HG03135 (cell line): ENCODE results near the gene SCAMP3.
A peak's percentile ranks its signal among the peaks of the same experiment; 100 is the strongest.
"Not testable (repeated sequence)": the region's sequence is repeated elsewhere in the genome, so short reads cannot be mapped to it uniquely, and the experiment has no call there.

Experiments used
- ATAC-seq: cut with Tn5 transposase; IDR thresholded peaks from one replicate; pipeline ENCODE4 v1.9.1; 2021; ENCODE audit warnings: mild to moderate bottlenecking, moderate library complexity; ENCODE audit not compliant: unreplicated experiment

The SCAMP3 gene

DNA sequence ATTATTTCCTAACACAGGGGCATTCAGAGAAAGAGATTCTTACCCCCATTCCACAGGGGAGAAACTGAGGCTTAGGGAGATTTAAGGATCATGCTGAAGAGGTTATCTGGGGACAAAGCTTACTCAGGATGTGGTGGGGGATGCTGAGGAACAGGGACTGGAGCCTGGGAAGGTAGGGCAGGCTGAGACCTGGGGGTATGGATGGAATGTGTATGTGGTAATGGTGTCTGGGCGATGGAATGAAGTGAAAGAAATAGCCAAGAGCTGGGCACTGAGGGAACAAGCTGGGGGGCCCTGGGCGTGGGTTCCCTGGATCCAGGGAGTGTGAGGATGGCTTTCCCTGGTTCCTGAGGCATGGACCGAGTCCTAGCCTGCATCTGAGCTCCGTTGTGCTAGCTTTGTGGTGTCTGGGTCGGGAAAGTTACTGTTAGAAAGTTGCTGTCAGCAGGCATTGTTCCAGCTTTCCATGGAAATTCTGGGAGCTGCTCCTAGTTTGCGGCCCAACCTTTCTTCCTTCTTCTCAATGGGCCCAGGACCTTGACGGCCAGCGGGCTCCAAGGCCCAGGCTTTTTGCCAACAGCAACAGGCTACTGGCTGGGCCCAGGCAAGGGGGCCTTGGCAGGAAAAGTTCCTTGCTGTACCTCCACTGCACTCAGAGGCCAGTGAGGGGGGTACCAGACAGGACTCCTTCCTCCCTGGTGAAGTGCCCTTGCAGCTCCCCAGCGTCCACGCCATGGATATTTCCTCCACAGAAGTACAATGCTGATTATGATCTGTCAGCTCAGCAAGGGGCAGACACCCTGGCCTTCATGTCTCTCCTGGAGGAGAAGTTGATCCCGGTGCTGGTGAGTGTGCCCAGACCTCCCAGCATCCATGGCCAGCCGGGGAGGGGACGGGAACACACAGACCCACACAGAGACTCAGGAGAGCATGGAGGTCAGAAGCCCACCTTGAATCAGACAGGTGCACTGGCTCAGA lies 29.9 kb downstream of the SCAMP3 start:
- not testable (repeated sequence) for ATAC-seq

DNA sequence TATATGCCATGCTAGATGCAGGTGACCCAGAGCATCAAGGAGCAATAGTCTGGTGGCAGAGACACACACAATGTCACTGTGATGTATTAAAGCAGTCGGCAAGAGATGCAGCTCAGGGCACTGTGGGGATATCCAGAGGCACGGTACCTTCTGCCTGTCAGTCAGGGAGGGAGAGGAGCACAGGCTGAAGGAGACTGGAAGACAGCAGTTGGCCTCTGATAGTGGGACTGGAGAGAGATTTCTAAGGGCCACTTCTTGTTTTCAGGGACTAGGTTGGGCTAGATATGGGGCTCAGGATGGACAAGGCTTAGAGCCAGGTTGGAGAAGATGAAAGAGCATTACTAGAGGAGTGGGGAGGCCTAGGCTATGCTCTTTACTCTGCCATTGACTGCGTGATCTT lies 30.9 kb downstream of the SCAMP3 start:
- ATAC-seq: not testable (repeated sequence)

DNA sequence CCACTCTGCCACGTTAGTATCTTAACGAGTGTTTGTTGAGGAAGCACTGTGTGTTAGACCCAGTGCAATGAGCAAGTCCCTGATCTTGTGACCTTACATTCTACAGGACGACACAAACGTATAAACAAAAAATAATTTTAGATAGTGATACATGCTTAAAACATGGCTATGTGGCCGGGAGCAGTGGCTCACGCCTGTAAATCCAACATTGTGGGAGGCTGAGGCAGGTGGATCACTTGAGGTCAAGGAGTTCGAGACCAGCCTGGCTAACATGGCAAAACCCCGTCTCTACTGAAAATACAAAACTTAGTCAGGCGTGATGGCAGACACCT lies 34.1 kb downstream of the SCAMP3 start:
- no peak for ATAC-seq

DNA sequence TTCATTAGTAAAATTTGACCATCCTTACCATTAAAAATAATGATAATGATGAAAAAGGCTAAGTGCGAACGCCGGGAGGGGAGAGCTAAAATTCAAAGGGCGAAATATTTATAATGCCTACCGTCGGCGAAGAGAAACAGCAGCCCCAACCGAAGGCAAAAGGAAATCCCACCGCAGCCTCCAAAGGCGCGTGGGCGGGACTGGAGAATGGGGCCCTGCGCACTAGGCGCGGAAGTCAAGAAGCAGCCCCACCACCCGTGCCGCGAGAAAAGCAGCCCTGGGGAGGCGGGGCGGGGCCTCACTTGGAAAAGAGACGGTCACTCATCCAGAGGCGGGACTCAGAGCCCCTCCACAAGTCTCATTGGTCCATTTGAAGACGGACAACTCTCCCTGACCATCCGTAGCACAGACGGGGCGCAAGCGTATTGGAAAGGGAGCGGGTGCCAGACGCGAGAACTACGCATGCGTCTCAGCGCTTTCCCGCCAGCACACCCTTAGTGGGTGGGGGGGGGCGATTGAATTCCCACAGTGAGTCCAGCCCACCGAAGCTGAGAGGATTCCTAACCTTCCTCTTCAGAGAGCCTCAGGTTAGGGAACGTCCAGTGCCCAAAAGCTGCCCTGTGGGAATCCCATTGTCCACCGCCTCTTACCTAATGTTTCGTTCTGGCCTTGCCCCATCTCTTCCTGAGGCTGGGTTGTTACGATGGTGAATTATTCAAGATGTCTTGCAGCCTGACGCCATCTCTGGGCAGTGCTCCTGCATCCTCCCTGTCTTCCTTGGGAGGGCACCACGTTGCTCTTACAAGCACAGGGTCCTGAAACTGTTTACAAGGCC lies 34.7 kb downstream of the SCAMP3 start:
- ATAC-seq: peak; percentile 90

DNA sequence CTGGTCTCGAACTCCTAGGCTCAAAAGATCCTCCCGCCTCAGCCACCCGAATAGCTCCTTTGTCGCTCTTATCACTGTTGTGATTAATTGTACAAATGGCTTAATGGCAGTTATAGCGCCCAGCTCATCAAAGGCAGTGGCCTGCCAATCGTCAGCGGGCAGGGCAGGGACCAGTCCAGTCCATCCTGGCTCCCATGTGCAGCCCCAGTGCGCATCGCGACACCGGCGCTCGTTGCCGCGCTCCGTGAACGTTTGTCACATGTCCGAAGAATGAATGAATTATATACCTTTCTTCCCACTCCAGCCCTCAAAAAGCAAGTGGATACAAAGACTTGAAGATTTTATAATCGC lies 35.3 kb downstream of the SCAMP3 start:
- no peak for ATAC-seq

DNA sequence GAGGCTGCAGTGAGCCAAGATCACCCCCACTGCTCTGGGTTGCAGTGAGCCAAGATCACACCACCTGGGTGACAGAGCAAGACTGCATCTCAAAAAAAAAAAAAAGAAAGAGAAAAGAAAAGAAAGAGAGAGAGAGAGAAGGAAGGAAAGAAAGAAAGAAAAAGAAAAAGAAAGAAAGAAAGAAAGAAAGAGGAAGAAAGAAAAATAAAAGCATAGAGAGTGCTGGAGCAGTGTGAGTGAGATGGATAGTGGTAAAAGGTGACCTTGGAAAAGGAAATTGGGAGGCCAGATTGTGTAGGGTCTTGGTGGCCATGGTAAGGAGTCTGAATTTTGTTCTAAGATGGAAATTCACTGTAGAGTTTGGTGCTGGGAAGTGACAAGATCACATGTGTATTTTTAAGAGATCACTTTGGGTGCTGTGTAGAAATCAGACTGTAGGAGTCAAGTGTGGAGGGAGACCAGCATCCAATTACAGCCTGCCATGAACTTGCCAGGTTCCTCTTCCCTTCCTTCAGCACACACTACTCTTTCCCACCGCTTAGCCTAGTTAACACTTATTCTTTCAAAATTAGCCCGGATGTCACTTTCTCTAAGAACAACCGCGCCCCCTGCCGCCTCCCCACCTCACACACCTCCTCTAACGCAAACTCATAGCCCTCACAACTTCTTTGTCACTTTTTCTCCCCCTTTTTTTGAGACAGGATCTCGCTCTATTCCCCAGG lies 35.8 kb downstream of the SCAMP3 start:
- ATAC-seq: no peak

DNA sequence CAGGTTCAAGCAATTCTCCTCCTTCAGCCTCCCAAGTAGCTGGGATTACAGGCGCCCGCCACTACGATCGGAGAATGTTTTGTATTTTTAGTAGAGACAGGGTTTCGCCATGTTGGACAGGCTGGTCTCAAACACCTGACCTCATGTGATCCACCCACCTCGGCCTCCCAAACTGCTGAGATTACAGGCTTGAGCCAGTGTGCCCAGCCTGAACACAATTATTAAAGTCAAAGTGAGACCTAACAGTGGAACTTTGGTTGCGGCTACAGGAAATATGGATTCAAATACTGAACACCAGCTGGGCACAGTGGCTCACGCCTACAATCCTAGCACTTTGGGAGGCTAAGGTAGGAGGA lies 36.8 kb downstream of the SCAMP3 start:
- not testable (repeated sequence) for ATAC-seq

DNA sequence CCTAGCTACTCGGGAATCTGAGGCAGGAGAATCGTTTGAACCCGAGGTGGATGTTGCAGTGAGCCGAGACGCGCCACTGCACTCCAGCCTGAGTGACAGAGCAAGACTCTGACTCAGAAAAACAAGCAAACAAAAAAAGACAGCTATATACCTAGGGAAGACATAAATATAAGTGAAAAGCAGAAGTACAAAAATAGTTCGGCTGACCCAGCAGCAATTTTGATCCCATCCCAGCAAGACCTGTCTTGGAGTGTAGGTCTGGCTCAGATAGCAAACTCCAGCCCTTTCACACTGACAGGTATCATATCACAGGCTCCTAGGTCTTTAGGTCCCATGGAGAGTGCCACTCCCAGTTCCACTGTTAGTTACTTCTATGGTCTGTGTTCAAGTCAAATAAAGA lies 39.1 kb downstream of the SCAMP3 start:
- ATAC-seq: no peak

DNA sequence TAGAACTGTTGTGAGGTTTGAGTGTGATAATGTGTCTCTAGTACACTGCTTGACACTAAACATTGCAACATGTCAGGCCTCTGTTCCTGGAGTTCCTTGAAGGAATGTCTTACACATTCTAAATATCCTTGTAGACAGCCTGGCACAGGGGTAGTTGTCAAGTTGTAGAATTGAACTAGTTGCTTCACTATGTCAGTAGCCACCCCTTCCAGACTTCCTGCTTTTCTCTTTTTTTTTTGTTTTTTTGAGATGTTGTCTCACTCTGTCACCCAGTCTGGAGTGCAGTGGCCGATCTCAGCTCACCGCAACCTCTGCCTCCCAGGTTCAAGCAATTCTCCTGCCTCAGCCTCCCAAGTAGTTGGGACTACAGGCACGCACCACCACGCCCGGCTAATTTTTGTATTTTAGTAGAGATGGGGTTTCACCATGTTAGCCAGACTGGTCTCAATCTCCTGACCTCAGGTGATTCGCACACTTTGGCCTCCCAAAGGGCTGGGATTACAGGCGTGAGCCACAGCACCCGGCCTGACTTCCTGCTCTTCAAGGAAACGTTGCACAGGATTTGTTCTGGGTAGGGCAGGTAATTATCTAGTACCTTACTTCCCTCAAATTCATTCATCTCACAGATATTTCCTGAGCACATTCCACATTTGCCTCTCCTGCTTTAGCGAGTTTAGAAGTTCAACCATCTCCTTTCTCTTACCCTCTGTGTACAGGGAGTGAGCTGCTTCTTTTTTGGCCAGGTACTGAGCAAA lies 41.8 kb downstream of the SCAMP3 start:
- not testable (repeated sequence) for ATAC-seq

DNA sequence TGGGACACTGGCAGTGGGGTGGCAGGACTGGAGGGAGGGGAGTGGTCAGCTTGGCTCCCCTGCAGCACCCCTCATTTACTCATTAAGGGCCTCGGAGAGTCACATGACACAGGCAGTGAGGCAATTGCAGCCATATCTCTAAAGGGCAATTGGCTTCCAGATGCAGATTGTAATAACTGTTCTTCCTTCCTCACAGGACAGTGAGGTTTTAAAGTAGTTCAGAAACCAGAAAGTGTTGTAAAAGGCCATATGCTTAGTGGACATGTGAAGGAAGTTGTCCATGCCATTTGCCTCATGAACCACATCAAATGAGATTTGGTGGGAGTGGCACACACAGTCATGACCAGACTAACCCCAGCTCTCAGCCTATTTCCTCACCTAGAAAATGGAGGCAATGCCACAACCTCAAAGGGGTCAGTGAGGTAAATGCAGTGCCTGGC lies 42.5 kb downstream of the SCAMP3 start:
- ATAC-seq: no peak

DNA sequence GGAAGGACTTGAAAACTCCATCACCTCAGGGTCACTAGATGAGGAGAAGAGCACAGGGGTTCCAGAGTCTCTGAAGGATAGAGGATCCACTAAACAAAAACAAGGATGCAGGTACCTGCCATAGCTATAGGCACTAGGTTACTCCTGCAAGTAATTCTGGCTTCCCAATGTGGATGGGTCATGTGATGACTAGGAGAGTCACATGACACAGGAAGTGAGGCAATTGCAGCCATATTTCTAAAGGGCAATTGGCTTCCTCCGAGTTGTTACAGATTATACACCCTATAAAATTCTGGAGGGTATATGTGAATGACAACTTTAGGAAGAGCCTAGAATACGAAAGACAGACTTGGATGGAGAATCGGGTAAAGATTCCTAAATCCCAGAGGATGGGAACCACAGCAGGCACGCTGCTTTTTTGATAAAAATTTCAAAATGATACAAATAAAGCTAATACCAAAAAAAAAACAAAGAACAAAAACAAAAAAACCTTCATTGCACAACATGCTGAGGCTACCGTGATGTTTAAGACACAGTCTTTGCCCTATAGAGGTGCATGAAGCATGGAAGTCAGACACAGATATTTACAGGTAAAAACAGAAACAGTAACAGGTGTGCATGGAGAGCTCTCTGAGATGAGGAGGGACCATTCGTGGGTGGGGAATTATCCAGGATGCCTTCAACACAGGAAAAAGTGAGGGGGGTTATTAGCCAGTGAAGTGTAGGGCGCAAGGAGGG lies 43.1 kb downstream of the SCAMP3 start:
- no peak for ATAC-seq

DNA sequence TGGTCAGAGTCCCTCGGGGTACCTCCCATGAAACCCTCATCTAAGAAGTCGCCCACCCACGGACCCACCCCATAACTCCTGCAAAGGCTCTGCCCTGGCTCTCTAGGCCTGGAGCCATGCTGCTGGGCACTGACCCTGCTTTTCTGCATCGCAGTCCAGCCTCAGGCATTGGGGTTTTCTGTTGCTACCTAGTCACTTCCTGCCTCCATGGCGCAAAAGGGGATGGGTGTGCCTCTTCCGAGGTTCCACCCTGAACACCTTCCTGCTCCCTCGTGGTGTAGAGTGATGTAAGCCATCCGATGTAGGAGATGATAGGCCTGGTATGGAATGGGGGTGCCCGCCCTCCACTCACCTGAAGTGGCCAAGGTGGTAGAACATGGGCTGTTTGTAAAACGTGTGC lies 47.5 kb downstream of the SCAMP3 start:
- ATAC-seq: not testable (repeated sequence)

DNA sequence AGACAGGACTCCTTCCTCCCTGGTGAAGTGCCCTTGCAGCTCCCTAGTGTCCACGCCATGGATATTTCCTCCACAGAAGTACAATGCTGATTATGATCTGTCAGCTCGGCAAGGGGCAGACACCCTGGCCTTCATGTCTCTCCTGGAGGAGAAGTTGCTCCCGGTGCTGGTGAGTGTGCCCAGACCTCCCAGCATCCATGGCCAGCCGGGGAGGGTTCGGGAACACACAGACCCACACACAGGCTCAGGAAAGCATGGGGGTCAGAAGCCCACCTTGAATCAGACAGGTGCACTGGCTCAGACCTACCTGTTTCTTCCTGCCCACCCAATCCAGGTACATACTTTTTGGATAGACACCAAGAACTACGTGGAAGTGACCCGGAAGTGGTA lies 50.1 kb downstream of the SCAMP3 start:
- ATAC-seq: not testable (repeated sequence)

DNA sequence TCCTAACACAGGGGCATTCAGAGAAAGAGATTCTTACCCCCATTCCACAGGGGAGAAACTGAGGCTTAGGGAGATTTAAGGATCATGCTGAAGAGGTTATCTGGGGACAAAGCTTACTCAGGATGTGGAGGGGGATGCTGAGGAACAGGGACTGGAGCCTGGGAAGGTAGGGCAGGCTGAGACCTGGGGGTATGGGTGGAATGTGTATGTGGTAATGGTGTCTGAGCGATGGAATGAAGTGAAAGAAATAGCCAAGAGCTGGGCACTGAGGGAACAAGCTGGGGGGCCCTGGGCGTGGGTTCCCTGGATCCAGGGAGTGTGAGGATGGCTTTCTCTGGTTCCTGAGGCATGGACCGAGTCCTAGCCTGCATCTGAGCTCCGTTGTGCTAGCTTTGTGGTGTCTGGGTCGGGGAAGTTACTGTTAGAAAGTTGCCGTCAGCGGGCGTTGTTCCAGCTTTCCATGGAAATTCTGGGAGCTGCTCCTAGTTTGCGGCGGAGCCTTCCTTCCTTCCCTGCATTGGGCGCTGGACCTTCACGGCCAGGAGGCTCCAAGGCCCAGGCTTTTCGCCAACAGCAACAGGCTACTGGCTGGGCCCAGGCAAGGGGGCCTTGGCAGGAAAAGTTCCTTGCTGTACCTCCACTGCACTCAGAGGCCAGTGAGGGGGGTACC lies 50.6 kb downstream of the SCAMP3 start:
- ATAC-seq: not testable (repeated sequence)

DNA sequence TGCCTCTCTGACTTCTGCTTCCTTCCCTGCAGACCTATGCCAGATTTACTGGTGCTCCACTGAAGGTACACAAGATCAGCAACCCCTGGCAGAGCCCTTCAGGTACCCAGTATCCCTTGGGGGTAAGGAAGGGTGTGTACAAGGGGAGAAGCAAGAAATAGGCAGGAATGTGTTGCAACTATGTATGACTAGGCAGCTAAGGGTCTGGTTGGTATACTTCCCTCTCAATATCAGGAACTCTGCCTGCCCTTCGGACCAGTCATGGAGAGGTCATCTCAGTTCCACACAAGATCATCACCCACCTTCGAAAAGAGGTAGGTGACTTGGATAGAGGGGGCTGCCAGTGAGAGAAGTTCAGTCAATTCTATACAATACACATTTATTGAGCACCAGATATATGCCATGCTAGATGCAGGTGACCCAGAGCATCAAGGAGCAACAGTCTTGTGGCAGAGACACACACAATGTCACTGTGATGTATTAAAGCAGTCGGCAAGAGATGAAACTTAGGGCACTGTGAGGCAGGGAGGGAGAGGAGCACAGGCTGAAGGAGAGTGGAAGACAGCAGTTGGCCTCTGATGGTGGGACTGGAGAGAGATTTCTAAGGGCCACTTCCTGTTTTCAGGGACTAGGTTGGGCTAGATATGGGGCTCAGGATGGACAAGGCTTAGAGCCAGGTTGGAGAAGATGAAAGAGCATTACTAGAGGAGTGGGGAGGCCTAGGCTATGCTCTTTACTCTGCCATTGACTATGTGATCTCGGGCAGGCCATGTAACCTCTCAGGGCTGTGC lies 51.7 kb downstream of the SCAMP3 start:
- no peak for ATAC-seq

DNA sequence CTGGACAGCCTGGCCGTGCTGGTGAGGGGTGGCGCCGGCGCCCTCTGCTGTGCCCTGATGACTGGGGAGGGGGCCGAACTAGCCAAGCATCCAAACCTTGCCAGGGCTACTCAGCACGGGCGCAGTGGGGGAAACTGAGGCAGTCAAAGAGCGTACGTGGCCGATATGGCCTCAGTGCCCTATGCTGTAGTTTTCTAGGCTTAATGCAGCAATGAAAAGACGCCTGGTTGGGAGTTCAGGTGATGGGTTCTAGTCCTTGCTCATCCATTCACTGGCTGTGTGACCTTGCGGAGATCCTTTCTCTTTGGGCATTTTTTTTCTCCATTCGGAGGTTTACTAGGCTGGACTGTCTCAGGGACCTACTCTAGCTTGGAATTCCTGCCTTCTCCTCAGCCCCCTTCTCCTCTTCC lies 52.8 kb downstream of the SCAMP3 start:
- ATAC-seq: no peak

DNA sequence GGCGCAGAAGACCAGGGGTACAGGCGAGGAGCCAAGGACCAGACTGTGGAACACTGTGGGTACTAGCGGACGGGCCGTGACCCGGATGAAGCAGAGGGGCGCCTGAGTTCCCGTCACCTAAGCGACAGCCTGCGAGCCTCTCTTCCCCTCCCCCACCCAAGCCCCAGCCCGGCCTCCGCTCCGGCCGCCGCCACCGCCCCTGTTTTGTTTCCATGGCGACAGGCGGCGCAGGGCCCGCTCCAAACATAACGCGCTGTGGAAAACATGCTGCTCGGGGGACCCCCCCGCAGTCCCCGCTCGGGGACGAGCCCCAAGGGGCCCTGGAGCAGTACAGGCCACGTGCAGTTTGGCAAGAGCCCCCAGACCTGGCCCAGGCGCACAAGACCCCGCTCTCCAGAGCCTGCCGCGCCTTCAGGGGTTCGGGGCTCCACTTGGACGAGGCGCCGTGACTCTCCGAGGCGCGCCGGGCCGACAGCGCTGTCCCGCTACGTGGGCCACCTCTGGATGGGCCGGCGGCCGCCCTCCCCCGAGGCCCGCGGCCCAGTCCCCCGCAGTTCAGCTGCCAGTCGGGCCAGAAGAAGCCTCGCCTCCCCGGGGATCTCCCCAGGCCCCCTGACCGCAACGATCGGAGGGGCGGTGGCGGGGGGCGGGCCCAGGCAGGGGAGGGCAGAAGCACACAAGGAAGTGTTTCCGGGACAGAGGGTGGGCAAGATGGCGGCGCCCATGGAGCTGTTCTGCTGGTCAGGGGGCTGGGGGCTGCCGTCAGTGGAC lies 53.4 kb downstream of the SCAMP3 start, which contains the start of gene MTX1:
Gene MTX1 (plus strand): TSS at position 155 of the 771 bp plus-strand sequence. CDS start 110 bp downstream, at position 265.
- peak; percentile 71 for ATAC-seq
